CD4-positive, CD25-positive, alpha-beta regulatory T cell (primary cell): ENCODE results near the gene ZNF785. TPM values are rescaled to one million over a fixed set of nuclear protein-coding genes. Genes with fewer than 3 reads are reported as not detected.
"Not testable (repeated sequence)": the region's sequence is repeated elsewhere in the genome, so short reads cannot be mapped to it uniquely, and the experiment has no call there.

ENCODE experiments used
- ATAC-seq, 2 donors: fragments of 150-1000 bp; cut with Tn5 transposase; one replicate each; pipeline ENCODE4 v1.10.0; 2021; ENCODE audit warnings: low read depth in 2 of 2, moderate number of reproducible peaks in 2 of 2, moderate library complexity in 1 of 2
- DNase-seq, 3 donors: peaks; one replicate each; pipeline versions ENCODE4 v3.0.0 to v3.0.0-alpha.2; 2012 to 2022; ENCODE audit warnings: mixed read lengths in 1 of 3
- H3K27ac ChIP-seq: one replicate; pipeline ENCODE4 v1.7.0; 2013; ENCODE audit warnings: mild to moderate bottlenecking, low read length; ENCODE audit not compliant: insufficient read depth, poor library complexity, severe bottlenecking
- H3K27me3 ChIP-seq: one replicate; pipeline ENCODE4 v1.7.0; 2013; ENCODE audit warnings: low read length; ENCODE audit not compliant: control insufficient read depth, insufficient read depth
- H3K36me3 ChIP-seq: one replicate; pipeline ENCODE4 v1.7.0; 2013; ENCODE audit warnings: mild to moderate bottlenecking, low read length, moderate library complexity; ENCODE audit not compliant: control insufficient read depth, insufficient read depth
- H3K4me1 ChIP-seq: 2 replicates; pipeline ENCODE4 v1.7.0; 2013; ENCODE audit warnings: mild to moderate bottlenecking, low read length; ENCODE audit not compliant: insufficient read depth, control insufficient read depth, poor library complexity, severe bottlenecking
- H3K4me3 ChIP-seq: one replicate; pipeline ENCODE4 v1.7.0; 2013; ENCODE audit warnings: low read depth, mild to moderate bottlenecking, low read length, moderate library complexity
- H3K9me3 ChIP-seq, 2 experiments: 1 replicate in 1 of 2; 2 replicates in 1 of 2; pipeline ENCODE4 v1.7.0; 2013; ENCODE audit warnings: low read length in 2 of 2, mild to moderate bottlenecking in 1 of 2, moderate library complexity in 1 of 2; ENCODE audit not compliant: control insufficient read depth in 2 of 2
- H3K27ac Mint-ChIP-seq, 3 donors: one replicate each; pipeline ENCODE4 v1.8.0; 2020 to 2022; ENCODE audit warnings: mild to moderate bottlenecking in 3 of 3, mixed read lengths in 3 of 3, moderate library complexity in 2 of 3
- H3K27me3 Mint-ChIP-seq: one replicate; pipeline ENCODE4 v1.8.0; 2022; ENCODE audit warnings: mild to moderate bottlenecking, mixed read lengths
- H3K36me3 Mint-ChIP-seq: one replicate; pipeline ENCODE4 v1.8.0; 2020; ENCODE audit warnings: mixed read lengths
- H3K4me1 Mint-ChIP-seq, 4 donors: one replicate each; pipeline ENCODE4 v1.8.0; 2020 to 2022; ENCODE audit warnings: mixed read lengths in 4 of 4, mild to moderate bottlenecking in 1 of 4
- H3K4me3 Mint-ChIP-seq, 4 donors: one replicate each; pipeline ENCODE4 v1.8.0; 2020 to 2022; ENCODE audit warnings: mild to moderate bottlenecking in 4 of 4, mixed read lengths in 4 of 4, moderate library complexity in 3 of 4
- H3K9me3 Mint-ChIP-seq, 7 donors: one replicate each; pipeline ENCODE4 v1.8.0; 2020 to 2022; ENCODE audit warnings: mixed read lengths in 7 of 7, mild to moderate bottlenecking in 3 of 7, moderate library complexity in 2 of 7
- polyA plus RNA-seq, 4 donors: library from polyadenylated mRNA; unstranded; fragments of 300-500 nt; fragmentation: Illumina TruSeq; gene quantifications; one replicate each; pipeline ENCODE4 v1.2.3, GENCODE V29; 2021
- total RNA-seq: library from RNA; stranded (reverse); gene quantifications from one replicate; pipeline ENCODE4 v1.2.3, GENCODE V29; 2022

The ZNF785 gene
- total and polyA plus RNA-seq, 5 donors from 2014 or later = 1.4 to 9.3 (median 3.0) TPM

DNA sequence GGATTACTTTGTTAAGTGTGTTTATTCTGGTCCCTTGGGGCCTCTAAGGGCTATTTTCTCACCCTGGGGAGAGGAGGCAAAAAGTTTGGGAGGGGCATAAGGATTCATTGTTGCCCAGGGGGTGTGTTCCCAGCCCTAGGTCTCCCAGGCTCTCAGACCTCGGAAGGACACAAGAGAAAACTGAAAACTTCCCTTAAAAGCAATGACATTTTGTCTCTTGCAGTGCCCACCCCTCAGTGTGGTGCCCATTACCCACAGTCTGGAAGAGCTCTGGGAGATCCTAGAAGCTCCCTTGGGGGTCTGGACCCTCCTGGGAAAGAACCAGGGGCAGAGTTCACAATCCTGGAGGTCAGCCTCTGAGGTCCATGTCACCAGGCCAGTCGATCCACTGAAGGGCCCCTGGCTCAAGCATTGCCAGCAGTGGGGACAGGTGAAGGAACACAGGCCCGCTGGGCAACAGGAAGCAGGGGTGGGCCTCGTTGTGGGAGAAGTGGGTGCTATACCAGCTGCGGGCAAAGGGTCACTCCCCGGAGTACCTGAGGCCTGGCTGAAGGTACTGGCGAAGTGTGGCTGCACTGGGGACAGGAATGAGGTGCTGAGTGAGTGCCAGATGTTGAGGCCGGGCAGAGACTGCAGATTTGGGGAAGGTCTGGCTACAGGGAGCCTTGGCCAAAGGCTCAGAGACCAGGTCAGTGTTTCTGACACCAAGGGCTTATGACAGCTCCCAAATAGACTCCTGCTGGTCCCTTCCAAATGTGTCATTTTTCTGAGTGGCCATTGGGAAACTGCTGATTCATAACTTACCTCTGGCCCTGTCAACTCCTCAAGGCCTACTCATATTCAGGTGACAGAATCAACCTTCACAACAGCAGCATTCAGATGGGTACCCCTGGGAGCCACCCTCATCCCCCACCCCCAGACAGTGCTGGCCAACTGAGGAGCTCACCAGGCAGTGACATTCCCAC lies 46.2 kb downstream of the ZNF785 start:
- H3K4me3 ChIP-seq = no peak overlapping the region
- Mint-ChIP-seq H3K9me3 (no peaks in the 10 kb centered on the region), H3K27ac (no peak overlapping the region), H3K4me3 (peak overlapping the region in 1 of 4 donors; percentile 11), H3K27me3 (no peaks in the 10 kb centered on the region), H3K4me1 (peaks cover 10 to 38% (median 22%) of the 10 kb centered on the region in 4 donors), H3K36me3 (peaks cover 5% of the 10 kb centered on the region)
- H3K27me3 ChIP-seq = no peaks in the 10 kb centered on the region
- H3K36me3 ChIP-seq = no peaks in the 10 kb centered on the region
- DNase-seq (no peak), ATAC-seq (no peak)
- no peaks in the 10 kb centered on the region for H3K9me3 ChIP-seq
- no peak overlapping the region for H3K27ac ChIP-seq
- H3K4me1 ChIP-seq = peaks cover 18% of the 10 kb centered on the region

DNA sequence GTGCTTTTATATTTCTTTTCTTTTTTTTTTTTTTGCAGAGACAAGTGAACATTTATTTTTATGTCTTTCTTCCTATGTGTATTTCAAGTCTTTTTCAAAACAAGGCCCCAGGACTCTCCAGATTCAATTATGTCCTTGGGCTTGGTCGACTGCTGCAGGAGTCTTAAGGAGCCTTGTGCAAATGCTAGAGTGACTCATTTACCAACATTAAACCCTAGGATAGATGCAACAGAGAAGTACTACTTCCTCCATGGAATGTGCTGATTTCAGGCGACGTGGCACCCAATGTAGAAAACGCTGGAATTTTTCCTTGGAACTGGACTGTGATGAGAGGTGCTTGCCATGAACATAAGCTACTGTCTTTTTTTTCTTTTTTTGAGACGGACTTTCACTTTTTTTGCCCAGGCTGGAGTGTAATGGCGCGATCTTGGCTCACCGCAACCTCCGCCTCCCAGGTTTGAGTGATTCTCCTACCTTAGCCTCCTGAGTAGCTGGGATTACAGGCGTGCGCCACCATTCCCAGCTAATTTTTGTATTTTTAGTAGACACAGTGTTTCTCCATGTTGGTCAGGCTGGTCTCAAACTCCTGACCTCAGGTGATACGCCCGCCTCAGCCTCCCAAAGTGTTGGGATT lies 49.0 kb downstream of the ZNF785 start:
- Mint-ChIP-seq H3K4me3 (peak overlapping the region; percentile 89 to 99 (median 96)), H3K27ac (peak overlapping the region; percentile 96 to 99 (median 98)), H3K4me1 (peaks cover 10 to 50% (median 25%) of the 10 kb centered on the region in 4 donors)
- not testable (repeated sequence) for H3K27me3 ChIP-seq, H3K27me3 Mint-ChIP-seq, H3K9me3 ChIP-seq, ATAC-seq, H3K36me3 ChIP-seq, H3K9me3 Mint-ChIP-seq, DNase-seq, H3K36me3 Mint-ChIP-seq
- Histone ChIP-seq H3K27ac (peak overlapping the region; percentile 90), H3K4me3 (peak overlapping the region; percentile 94), H3K4me1 (peaks cover 32% of the 10 kb centered on the region)

DNA sequence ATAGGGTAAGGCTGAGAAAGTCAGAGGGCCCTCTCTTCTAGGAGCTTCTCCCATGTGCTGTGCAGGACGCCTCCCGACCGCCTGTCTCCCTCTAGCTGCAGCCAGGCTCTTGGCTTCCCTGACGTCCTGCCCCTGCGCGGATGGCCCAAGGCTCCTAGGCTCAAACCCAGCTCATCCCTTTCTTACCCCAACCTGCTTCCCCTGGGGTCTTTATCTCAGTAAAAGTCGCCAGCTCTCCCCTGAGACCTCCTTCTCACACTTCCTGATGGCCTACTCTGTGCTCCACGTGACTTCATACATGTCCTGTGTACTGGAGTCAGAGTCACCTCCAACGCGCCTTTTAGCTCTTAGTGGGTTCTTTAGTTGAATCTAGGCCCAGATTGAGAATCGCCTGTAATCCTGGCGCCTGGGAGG lies 49.7 kb downstream of the ZNF785 start:
- H3K4me1 Mint-ChIP-seq = peaks cover 10 to 51% (median 25%) of the 10 kb centered on the region in 4 donors
- Histone ChIP-seq H3K9me3 (no peaks in the 10 kb centered on the region), H3K4me1 (peaks cover 32% of the 10 kb centered on the region), H3K27me3 (no peaks in the 10 kb centered on the region), H3K36me3 (peaks cover 5% of the 10 kb centered on the region), H3K27ac (peak overlapping the region; percentile 90), H3K4me3 (peak overlapping the region; percentile 94)
- peak overlapping the region; percentile 96 to 99 (median 98) for H3K27ac Mint-ChIP-seq
- peaks cover 13% of the 10 kb centered on the region for H3K36me3 Mint-ChIP-seq
- H3K9me3 Mint-ChIP-seq = no peaks in the 10 kb centered on the region
- peak overlapping the region; percentile 89 to 99 (median 96) for H3K4me3 Mint-ChIP-seq
- DNase-seq (peak; percentile 34 to 81 (median 45)), ATAC-seq (peak; percentile 50 to 52)
- no peaks in the 10 kb centered on the region for H3K27me3 Mint-ChIP-seq

DNA sequence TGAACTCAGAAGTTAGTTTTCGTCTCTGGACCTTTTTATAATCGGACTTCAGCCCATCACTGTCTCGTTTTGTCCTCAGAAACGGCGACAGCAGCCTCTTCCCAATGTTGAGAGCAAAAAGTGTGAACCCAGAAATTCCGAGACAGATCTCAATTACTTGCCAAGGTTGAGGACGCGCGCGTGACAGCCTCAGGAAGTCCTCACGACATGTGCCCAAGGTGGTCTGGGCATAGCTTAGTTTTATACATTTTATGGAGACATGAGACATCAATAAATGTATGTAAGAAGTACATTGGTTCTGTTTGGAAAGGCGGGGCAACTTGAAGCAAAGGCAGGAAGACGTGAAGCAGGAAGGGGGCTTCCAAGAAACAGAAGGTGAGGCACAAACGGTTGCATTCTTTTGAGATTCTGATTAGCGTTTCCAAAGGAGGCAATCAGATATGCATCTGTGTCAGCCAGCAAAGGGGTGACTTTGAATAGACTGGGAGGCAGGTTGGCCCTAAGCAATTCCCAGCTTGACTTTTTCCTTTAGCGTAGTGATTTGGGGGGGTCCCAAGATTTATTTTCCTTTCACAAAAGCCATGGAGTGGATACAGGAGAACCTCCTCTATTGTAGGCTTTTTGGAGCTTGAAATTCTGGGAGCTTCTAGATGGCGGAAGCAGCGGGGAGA lies 50.3 kb downstream of the ZNF785 start:
- H3K4me1 Mint-ChIP-seq = peaks cover 10 to 55% (median 25%) of the 10 kb centered on the region in 4 donors
- no peaks in the 10 kb centered on the region for H3K9me3 Mint-ChIP-seq
- Histone ChIP-seq H3K27ac (peak overlapping the region; percentile 90), H3K4me3 (peak overlapping the region; percentile 94), H3K36me3 (peaks cover 5% of the 10 kb centered on the region), H3K27me3 (no peaks in the 10 kb centered on the region), H3K9me3 (no peaks in the 10 kb centered on the region), H3K4me1 (peaks cover 32% of the 10 kb centered on the region)
- no peaks in the 10 kb centered on the region for H3K27me3 Mint-ChIP-seq
- ATAC-seq (peak; percentile 22 to 26), DNase-seq (peak in 2 of 3 donors; percentile 25 to 85)
- H3K4me3 Mint-ChIP-seq = peak overlapping the region; percentile 89 to 99 (median 96)
- peak overlapping the region; percentile 96 to 99 (median 98) for H3K27ac Mint-ChIP-seq
- H3K36me3 Mint-ChIP-seq = peaks cover 14% of the 10 kb centered on the region

DNA sequence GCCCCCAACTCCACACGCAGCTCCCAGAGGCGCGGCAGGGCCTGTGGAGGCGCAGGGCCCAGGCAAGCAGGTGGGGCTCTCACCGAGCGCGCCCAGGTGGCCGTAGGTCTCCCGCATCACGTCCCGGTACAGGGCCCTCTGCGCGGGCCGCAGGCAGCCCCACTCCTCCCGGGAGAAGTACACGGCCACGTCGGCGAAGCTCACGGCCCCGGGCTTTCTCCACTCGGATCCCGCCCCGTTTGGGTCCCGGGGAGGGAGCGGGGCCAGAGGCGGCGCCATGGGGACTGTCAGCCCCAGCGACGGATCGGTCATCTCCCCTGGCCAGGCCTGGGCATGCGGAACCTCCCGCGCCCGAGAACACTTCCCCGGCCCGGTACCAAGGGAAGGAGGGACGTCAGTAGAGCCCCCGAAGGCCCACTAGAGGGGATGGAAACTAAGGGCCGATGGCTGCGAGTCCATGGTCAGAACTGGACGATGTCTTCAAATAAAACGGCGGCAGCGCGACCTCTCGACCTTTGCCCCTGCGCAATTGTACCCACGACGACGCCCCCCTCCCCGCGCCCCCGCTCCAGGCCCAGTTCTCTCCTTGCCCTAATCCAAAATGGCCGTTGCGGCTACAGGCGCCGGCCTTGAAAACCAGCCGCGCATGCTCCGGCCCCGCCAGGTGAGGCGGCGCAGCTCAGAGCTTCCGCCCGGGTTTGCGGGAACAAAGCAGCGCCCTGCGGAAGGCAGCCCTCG lies 51.0 kb downstream of the ZNF785 start, which contains the start of gene ZNF747:
Gene ZNF747 (minus strand): TSS at position 491 of the 738 bp plus-strand sequence. CDS start 179 bp downstream, at position 312.
- peak within 1 kb of the TSS; percentile 94 for H3K4me3 ChIP-seq
- H3K9me3 ChIP-seq = no peaks in the 10 kb centered on the region
- H3K27me3 Mint-ChIP-seq = no peaks in the 10 kb centered on the region
- peaks cover 5% of the 10 kb centered on the region for H3K36me3 ChIP-seq
- H3K4me3 Mint-ChIP-seq = peak within 1 kb of the TSS; percentile 89 to 99 (median 96)
- H3K9me3 Mint-ChIP-seq = no peaks in the 10 kb centered on the region
- peaks cover 32% of the 10 kb centered on the region for H3K4me1 ChIP-seq
- DNase-seq = peak; percentile 88 to 94 (median 91)
- H3K27ac ChIP-seq = peak within 1 kb of the TSS; percentile 90
- peak within 1 kb of the TSS; percentile 96 to 99 (median 98) for H3K27ac Mint-ChIP-seq
- peaks cover 10 to 61% (median 25%) of the 10 kb centered on the region in 4 donors for H3K4me1 Mint-ChIP-seq
- peak; percentile 76 to 82 for ATAC-seq
- H3K36me3 Mint-ChIP-seq = peaks cover 14% of the 10 kb centered on the region
- H3K27me3 ChIP-seq = no peaks in the 10 kb centered on the region

DNA sequence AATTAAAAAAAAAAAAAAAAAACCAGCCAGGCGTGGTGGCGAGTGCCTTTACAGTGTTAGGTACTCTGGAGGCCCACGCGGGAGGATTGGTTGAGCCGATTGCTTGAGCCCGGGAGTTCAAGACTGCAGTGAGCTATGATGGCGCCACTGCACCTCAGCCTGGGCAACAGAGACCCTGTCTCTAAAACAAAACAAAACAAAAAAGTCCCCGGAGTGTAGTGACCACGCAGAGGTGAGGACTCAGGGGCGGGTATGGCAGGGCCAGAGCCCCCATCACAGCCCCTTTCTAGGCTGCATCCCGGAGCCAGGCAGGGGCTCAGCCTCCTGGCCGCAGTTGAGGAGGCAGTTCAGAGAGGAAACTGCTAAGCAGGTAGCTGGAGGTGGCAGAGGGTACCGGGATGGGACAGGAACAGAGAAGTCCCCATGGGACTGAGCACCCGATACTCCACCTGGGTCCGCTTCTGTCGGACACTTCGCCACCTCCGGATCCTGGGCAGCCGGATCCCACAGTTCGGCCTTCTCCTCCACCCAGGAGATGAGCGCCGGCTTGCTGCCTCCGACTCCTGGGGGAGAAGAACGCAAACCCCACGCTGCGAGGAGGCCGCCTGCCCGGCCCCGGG lies 51.6 kb downstream of the ZNF785 start:
- Mint-ChIP-seq H3K4me1 (peaks cover 10 to 61% (median 26%) of the 10 kb centered on the region in 4 donors), H3K4me3 (peak overlapping the region; percentile 79 to 96 (median 90)), H3K27me3 (no peaks in the 10 kb centered on the region), H3K36me3 (peaks cover 14% of the 10 kb centered on the region), H3K9me3 (no peaks in the 10 kb centered on the region), H3K27ac (peak overlapping the region; percentile 66 to 94 (median 77))
- H3K9me3 ChIP-seq = no peaks in the 10 kb centered on the region
- H3K4me3 ChIP-seq = peak overlapping the region; percentile 44
- H3K27ac ChIP-seq = peak overlapping the region; percentile 90
- no peaks in the 10 kb centered on the region for H3K27me3 ChIP-seq
- peaks cover 5% of the 10 kb centered on the region for H3K36me3 ChIP-seq
- H3K4me1 ChIP-seq = peaks cover 33% of the 10 kb centered on the region
- ATAC-seq (no peak), DNase-seq (peak in 1 of 3 donors; percentile 44)
